KMS-11 (cell line): Measurements from ENCODE around the gene SMOC2.

Experiments used
- H2AFZ ChIP-seq: fragments of 200-600 bp; sonication (generic); 2 replicates; pipeline ENCODE4 v1.6.1; 2016; ENCODE audit warnings: antibody characterized with exemption, mixed run types, low read depth
- H3K27ac ChIP-seq: fragments of 200-600 bp; sonication (generic); 2 replicates; pipeline ENCODE4 v1.6.1; 2016; ENCODE audit warnings: mild to moderate bottlenecking, mixed run types
- H3K27me3 ChIP-seq: fragments of 200-600 bp; sonication (generic); 2 replicates; pipeline ENCODE4 v1.6.1; 2017; ENCODE audit warnings: mild to moderate bottlenecking, low read depth, mixed run types, moderate library complexity; ENCODE audit not compliant: insufficient read depth
- H3K36me3 ChIP-seq: fragments of 200-600 bp; sonication (generic); 2 replicates; pipeline ENCODE4 v1.6.1; 2017; ENCODE audit warnings: mild to moderate bottlenecking, mixed run types; ENCODE audit not compliant: insufficient read depth
- H3K4me1 ChIP-seq: fragments of 200-600 bp; sonication (generic); 2 replicates; pipeline ENCODE4 v1.6.1; 2016; ENCODE audit warnings: mild to moderate bottlenecking, low read depth, mixed run types; ENCODE audit not compliant: poor library complexity, severe bottlenecking
- H3K4me2 ChIP-seq: fragments of 200-600 bp; sonication (generic); 2 replicates; pipeline ENCODE4 v1.7.0; 2016; ENCODE audit warnings: mild to moderate bottlenecking, mixed run types
- H3K4me3 ChIP-seq: fragments of 200-600 bp; sonication (generic); IDR thresholded peaks from 2 replicates; pipeline ENCODE4 v1.6.1; 2017; ENCODE audit warnings: low read depth, low read length, mixed read lengths; ENCODE audit not compliant: insufficient read depth
- H3K79me2 ChIP-seq: fragments of 200-600 bp; sonication (generic); 2 replicates; pipeline ENCODE4 v1.6.1; 2016; ENCODE audit warnings: low read depth, mixed run types; ENCODE audit not compliant: insufficient read depth
- H3K9ac ChIP-seq: fragments of 200-600 bp; sonication (generic); 2 replicates; pipeline ENCODE4 v1.6.1; 2016; ENCODE audit warnings: mild to moderate bottlenecking, mixed run types
- H4K20me1 ChIP-seq: fragments of 200-600 bp; sonication (generic); 2 replicates; pipeline ENCODE4 v1.6.1; 2016; ENCODE audit warnings: mild to moderate bottlenecking, mixed run types; ENCODE audit not compliant: insufficient read depth
- TF ChIP-seq, protein P1 (sequence below): fragments of 200-600 bp; sonication (generic); conservative IDR thresholded peaks from 2 replicates; pipeline ENCODE4 v1.6.1; 2017; ENCODE audit warnings: low read depth, mild to moderate bottlenecking, antibody characterized with exemption, low read length, moderate library complexity, mixed read lengths

SMOC2 gene

DNA sequence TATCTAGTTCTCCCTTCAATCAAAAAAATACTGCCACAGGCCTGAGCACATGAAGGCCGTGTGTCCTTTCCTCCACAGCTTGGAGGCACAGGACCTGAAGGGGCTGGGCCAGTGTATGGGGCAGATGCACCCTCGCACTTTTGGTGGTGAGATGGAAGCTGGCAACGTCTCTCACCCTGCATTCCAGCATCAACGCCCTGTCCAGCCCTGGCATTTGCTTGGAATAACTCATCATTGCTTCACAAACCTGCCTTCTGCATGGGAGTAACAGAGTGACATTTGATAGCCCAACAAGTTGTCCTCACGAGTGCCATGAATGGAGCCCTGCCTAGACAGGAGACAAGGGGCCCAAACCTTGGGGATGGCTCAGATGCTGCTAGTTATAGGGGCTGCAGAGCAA, 257.9 kb downstream of the SMOC2 start:
- TF ChIP-seq, protein P1, sequence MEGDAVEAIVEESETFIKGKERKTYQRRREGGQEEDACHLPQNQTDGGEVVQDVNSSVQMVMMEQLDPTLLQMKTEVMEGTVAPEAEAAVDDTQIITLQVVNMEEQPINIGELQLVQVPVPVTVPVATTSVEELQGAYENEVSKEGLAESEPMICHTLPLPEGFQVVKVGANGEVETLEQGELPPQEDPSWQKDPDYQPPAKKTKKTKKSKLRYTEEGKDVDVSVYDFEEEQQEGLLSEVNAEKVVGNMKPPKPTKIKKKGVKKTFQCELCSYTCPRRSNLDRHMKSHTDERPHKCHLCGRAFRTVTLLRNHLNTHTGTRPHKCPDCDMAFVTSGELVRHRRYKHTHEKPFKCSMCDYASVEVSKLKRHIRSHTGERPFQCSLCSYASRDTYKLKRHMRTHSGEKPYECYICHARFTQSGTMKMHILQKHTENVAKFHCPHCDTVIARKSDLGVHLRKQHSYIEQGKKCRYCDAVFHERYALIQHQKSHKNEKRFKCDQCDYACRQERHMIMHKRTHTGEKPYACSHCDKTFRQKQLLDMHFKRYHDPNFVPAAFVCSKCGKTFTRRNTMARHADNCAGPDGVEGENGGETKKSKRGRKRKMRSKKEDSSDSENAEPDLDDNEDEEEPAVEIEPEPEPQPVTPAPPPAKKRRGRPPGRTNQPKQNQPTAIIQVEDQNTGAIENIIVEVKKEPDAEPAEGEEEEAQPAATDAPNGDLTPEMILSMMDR: no peak
- Histone ChIP-seq H3K36me3 (no peaks in the 10 kb centered on the region), H2AFZ (no peak overlapping the region), H3K27me3 (no peaks in the 10 kb centered on the region), H3K4me1 (no peaks in the 10 kb centered on the region), H3K9ac (no peak overlapping the region), H3K4me3 (no peak overlapping the region), H3K4me2 (no peak overlapping the region), H4K20me1 (no peaks in the 10 kb centered on the region), H3K27ac (no peak overlapping the region), H3K79me2 (no peaks in the 10 kb centered on the region)

- no peak overlapping the region for H3K4me3 ChIP-seq
- H3K27me3 ChIP-seq: no peaks in the 10 kb centered on the region; the same call in 1 of the 2 replicates
- no peaks in the 10 kb centered on the region for H3K79me2 ChIP-seq
- no peak overlapping the region for H3K9ac ChIP-seq
- H3K4me2 ChIP-seq: no peak overlapping the region
- H3K4me1 ChIP-seq: no peaks in the 10 kb centered on the region
- H4K20me1 ChIP-seq: no peaks in the 10 kb centered on the region
- no peaks in the 10 kb centered on the region for H3K36me3 ChIP-seq
- H2AFZ ChIP-seq: no peak overlapping the region
- TF ChIP-seq, protein P1: no peak
- no peak overlapping the region for H3K27ac ChIP-seq
Measured at GRCh38 chr6:168699631-168700295, 258.8 kb downstream of the SMOC2 start.

GRCh38 chr6:168700880-168701279, 259.9 kb downstream of the SMOC2 start:
- Histone ChIP-seq H3K4me2 (no peak overlapping the region), H3K4me3 (no peak overlapping the region), H3K36me3 (no peaks in the 10 kb centered on the region), H3K79me2 (no peaks in the 10 kb centered on the region), H3K27ac (no peak overlapping the region), H3K27me3 (no peaks in the 10 kb centered on the region; the same call in 1 of the 2 replicates), H3K4me1 (no peaks in the 10 kb centered on the region), H3K9ac (no peak overlapping the region), H4K20me1 (no peaks in the 10 kb centered on the region), H2AFZ (no peak overlapping the region)
- TF ChIP-seq, protein P1: no peak

GRCh38 chr6:168703990-168704389, 263.0 kb downstream of the SMOC2 start:
- H3K36me3 ChIP-seq: no peaks in the 10 kb centered on the region
- H4K20me1 ChIP-seq: no peaks in the 10 kb centered on the region
- H3K4me2 ChIP-seq: no peak overlapping the region
- H3K4me3 ChIP-seq: no peak overlapping the region
- no peaks in the 10 kb centered on the region for H3K4me1 ChIP-seq
- no peak overlapping the region for H3K9ac ChIP-seq
- H3K27ac ChIP-seq: no peak overlapping the region
- H3K79me2 ChIP-seq: no peaks in the 10 kb centered on the region
- no peaks in the 10 kb centered on the region; the same call in 1 of the 2 replicates for H3K27me3 ChIP-seq
- H2AFZ ChIP-seq: no peak overlapping the region
- TF ChIP-seq, protein P1: no peak
